ENCODE data around the gene ERCC3. TPM values are rescaled to one million over a fixed set of nuclear protein-coding genes. Genes with fewer than 3 reads are reported as not detected.

The ERCC3 gene
- polyA plus RNA-seq, 4 donors = 13.8 to 38.9 (median 17.9) TPM

DNA sequence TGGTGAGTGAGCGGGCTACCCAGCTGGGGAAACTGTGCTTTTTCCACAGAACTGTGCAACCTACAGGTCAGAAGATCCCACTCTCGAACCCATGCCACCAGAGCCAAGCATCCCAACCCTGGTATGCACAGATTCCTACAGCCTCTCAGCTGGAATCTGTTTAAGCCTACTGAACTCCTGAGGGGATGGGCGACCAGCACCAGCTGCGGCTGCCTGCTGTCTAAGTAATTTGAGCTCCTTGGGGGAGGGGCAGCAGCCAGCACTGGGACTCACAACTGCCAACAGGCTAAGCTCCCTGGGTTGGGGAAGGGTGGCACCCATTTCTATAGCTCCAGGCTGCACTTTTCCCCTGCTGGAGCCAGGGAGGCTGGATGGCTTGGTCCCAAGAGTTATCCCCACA, 85.6 kb downstream of the ERCC3 start:
- H3K36me3 ChIP-seq (ENCODE audit: control insufficient read depth in 3 of 3, insufficient read depth in 2 of 3, low read depth in 1 of 3, low read length in 3 of 3) = no peaks in the 10 kb centered on the region
- DNase-seq = no peak
- H3K27me3 ChIP-seq (ENCODE audit: control insufficient read depth in 3 of 3, insufficient read depth in 3 of 3, low read length in 3 of 3) = peaks cover 0 to 3% (median 0%) of the 10 kb centered on the region in 3 donors
- WGBS, 3 donors = 63 to 82% (median 78%) methylated on average over 4 of the region's 4 CpGs
- H3K9me3 ChIP-seq (ENCODE audit: control insufficient read depth in 2 of 2, insufficient read depth in 1 of 2, low read depth in 1 of 2, low read length in 1 of 2) = no peaks in the 10 kb centered on the region
- no peak for FAIRE-seq
- no peaks in the 10 kb centered on the region for H3K4me1 ChIP-seq (ENCODE audit: control insufficient read depth in 3 of 3, insufficient read depth in 2 of 3, low read depth in 1 of 3, low read length in 2 of 3)
- H3K27ac ChIP-seq (ENCODE audit: low read depth in 1 of 3, low read length in 2 of 3) = no peak overlapping the region
- no peak overlapping the region for H3K4me3 ChIP-seq (ENCODE audit: low read depth in 1 of 3, low read length in 3 of 3)

Other genes with a start within 250 kb of the ERCC3 start
- gene BIN1, start 187.0 kb downstream of the ERCC3 start, polyA plus RNA-seq = 10 to 100 TPM in 3 of 4 donors, 1 to 10 TPM in 1; 6.7 to 54.3 (median 28.7) TPM
- 1 to 10 TPM in 1 of 4 donors, under 1 TPM in 1, not detected in 2; 0.24 to 1.2 TPM for gene CYP27C1, start 73.8 kb downstream of the ERCC3 start, polyA plus RNA-seq
- gene MAP3K2, start 93.8 kb upstream of the ERCC3 start, polyA plus RNA-seq = 10 to 100 TPM in 2 of 4 donors, 1 to 10 TPM in 2; 6.7 to 29.0 (median 10.8) TPM
- 10 to 100 TPM in 1 of 4 donors, 1 to 10 TPM in 3; 1.0 to 26.3 (median 4.9) TPM for gene PROC, start 124.3 kb upstream of the ERCC3 start, polyA plus RNA-seq
- 10 to 100 TPM; 23.3 to 53.0 (median 47.8) TPM for gene IWS1, start 232.3 kb upstream of the ERCC3 start, polyA plus RNA-seq
- gene MYO7B, start 241.5 kb upstream of the ERCC3 start, polyA plus RNA-seq = 100 to 1,000 TPM in 3 of 4 donors, 10 to 100 TPM in 1; 85.6 to 617 (median 462) TPM

Measured in small intestine (tissue), 7 donors.